Endothelial cell of umbilical vein (primary cell): Measurements from ENCODE around the gene UBE2G1. TPM values are rescaled to one million over a fixed set of nuclear protein-coding genes. Genes with fewer than 3 reads are reported as not detected.

Source experiments
- BruUV-seq: library from RNA; stranded (reverse); fragments of 400-500 nt; replicated peaks from 2 replicates; lab custom pipeline; 2021; lab: Mats Ljungman, UMichigan
- CTCF ChIA-PET: fragments of 300-600, 350-600 bp; sonication (Branson Sonifier 250); formaldehyde crosslinking; loops from one replicate; lab custom pipeline; 2021; ENCODE audit warnings: antibody characterized with exemption, inconsistent platforms; lab: Charles Lee
- POLR2A ChIA-PET: fragments of 300-600, 350-600 bp; sonication (Branson Sonifier 250); formaldehyde crosslinking; loops from one replicate; lab custom pipeline; 2021; ENCODE audit warnings: antibody characterized with exemption, inconsistent platforms; lab: Charles Lee
- DNase-seq: peaks from one replicate; pipeline ENCODE4 v3.0.0-alpha.2; 2011; ENCODE audit warnings: low read depth, low spot score
- FAIRE-seq: peaks from 2 replicates; lab custom pipeline; 2011; peaks lifted over from hg19 to GRCh38; lab: Jason Lieb, UNC
- H2AFZ ChIP-seq: 2 replicates; pipeline ENCODE4 v1.6.0; 2012; ENCODE audit warnings: low read depth, low read length, control low read depth, inconsistent platforms
- H3K27ac ChIP-seq: 2 replicates; pipeline ENCODE4 v1.5.1; 2011; ENCODE audit warnings: low read depth, mild to moderate bottlenecking, control low read depth, low read length, moderate library complexity; ENCODE audit not compliant: insufficient read depth
- H3K27me3 ChIP-seq, 2 experiments: 2 replicates each; pipeline versions ENCODE4 v1.6.0 to v1.6.1; 2011; ENCODE audit warnings: low read length in 2 of 2, mixed read lengths in 1 of 2; ENCODE audit not compliant: control insufficient read depth in 2 of 2, insufficient read depth in 2 of 2
- H3K36me3 ChIP-seq, 2 experiments: 2 replicates in 1 of 2; 3 replicates in 1 of 2; pipeline ENCODE4 v1.5.1; 2011; ENCODE audit warnings: low read length in 2 of 2, mild to moderate bottlenecking in 1 of 2, moderate library complexity in 1 of 2; ENCODE audit not compliant: control insufficient read depth in 2 of 2, insufficient read depth in 2 of 2; ENCODE audit errors: extremely low read depth in 1 of 2
- H3K4me1 ChIP-seq: 3 replicates; pipeline ENCODE4 v1.5.1; 2011; ENCODE audit warnings: mild to moderate bottlenecking, low read length; ENCODE audit not compliant: control insufficient read depth, insufficient read depth; ENCODE audit errors: extremely low read depth
- H3K4me2 ChIP-seq: 2 replicates; pipeline ENCODE4 v1.6.1; 2011; ENCODE audit warnings: low read length, control low read depth, mixed read lengths; ENCODE audit not compliant: insufficient read depth
- H3K4me3 ChIP-seq, 3 experiments: fragments of 200-600 bp in 1 of 3; sonication (generic), shearing (Covaris generic) in 1 of 3; replicated peaks in 1 of 3; 2 replicates each; pipeline ENCODE4 v1.5.1; 2011 to 2016; ENCODE audit warnings: control low read depth in 3 of 3, low read length in 3 of 3, mild to moderate bottlenecking in 2 of 3, inconsistent platforms in 1 of 3, low read depth in 1 of 3, moderate library complexity in 1 of 3; ENCODE audit not compliant: insufficient read depth in 1 of 3
- H3K79me2 ChIP-seq: 2 replicates; pipeline ENCODE4 v1.6.0; 2012; ENCODE audit warnings: low read length, inconsistent platforms; ENCODE audit not compliant: control insufficient read depth, insufficient read depth
- H3K9ac ChIP-seq: replicated peaks from 2 replicates; pipeline ENCODE3; 2011; ENCODE audit warnings: low read length, control low read depth; ENCODE audit not compliant: insufficient read depth; ENCODE audit errors: extremely low read depth
- H3K9me1 ChIP-seq: replicated peaks from 3 replicates; pipeline ENCODE4 v1.6.0; 2011; ENCODE audit warnings: mild to moderate bottlenecking, low read length; ENCODE audit not compliant: control insufficient read depth, insufficient read depth; ENCODE audit errors: extremely low read depth
- H3K9me3 ChIP-seq: replicated peaks from 2 replicates; pipeline ENCODE4 v1.5.1; 2012; ENCODE audit warnings: low read length, inconsistent platforms; ENCODE audit not compliant: control insufficient read depth, insufficient read depth
- H4K20me1 ChIP-seq: replicated peaks from 2 replicates; pipeline ENCODE3; 2011; ENCODE audit warnings: mild to moderate bottlenecking, low read length; ENCODE audit not compliant: control insufficient read depth, insufficient read depth; ENCODE audit errors: extremely low read depth
- EZH2 ChIP-seq: IDR thresholded peaks from 2 replicates; pipeline ENCODE4 v1.6.1; 2012; ENCODE audit warnings: borderline replicate concordance, low read depth, mild to moderate bottlenecking, moderate library complexity, low read length, inconsistent platforms; ENCODE audit not compliant: severe bottlenecking
- FOS ChIP-seq: IDR thresholded peaks from 2 replicates; pipeline ENCODE4 v1.6.1; 2011; ENCODE audit warnings: mild to moderate bottlenecking, low read length, moderate library complexity, borderline replicate concordance; ENCODE audit not compliant: insufficient read depth
- GATA2 ChIP-seq: IDR thresholded peaks from 2 replicates; pipeline ENCODE4 v1.7.0; 2011; ENCODE audit warnings: low read depth, mild to moderate bottlenecking, moderate library complexity, mixed read lengths, low read length; ENCODE audit not compliant: insufficient read length, insufficient read depth
- JUN ChIP-seq: IDR thresholded peaks from 2 replicates; pipeline ENCODE4 v1.6.1; 2011; ENCODE audit warnings: borderline replicate concordance, low read depth; ENCODE audit not compliant: insufficient read length, insufficient read depth
- MYC ChIP-seq: IDR thresholded peaks from one replicate; pipeline ENCODE4 v1.6.1; 2011; ENCODE audit warnings: mild to moderate bottlenecking, low read depth, low read length
- POLR2A ChIP-seq: IDR thresholded peaks from 2 replicates; pipeline ENCODE4 v1.6.1; 2012; ENCODE audit warnings: low read depth, mild to moderate bottlenecking, control low read depth, low read length
- POLR2AphosphoS5 ChIP-seq: IDR thresholded peaks from 2 replicates; pipeline ENCODE4 v1.6.1; 2012; ENCODE audit warnings: low read depth, mild to moderate bottlenecking, control low read depth, low read length, moderate library complexity; ENCODE audit not compliant: insufficient read depth
- dilution Hi-C: fragments of 300-500 bp; cut with MboI; formaldehyde crosslinking; loops from one replicate; pipeline ENCODE4 v1.15.0; 2019; ENCODE audit warnings: low sequenced_read_pairs; ENCODE audit not compliant: extremely low pct_ligation_motif_present
- intact Hi-C: fragments of 100-400 bp; cut with micrococcal nuclease; formaldehyde crosslinking; loops from one replicate; pipeline ENCODE4 v1.10.0; 2022
- polyA plus RNA-seq, 4 experiments: library from polyadenylated mRNA; depleted of rRNA in 3 of 4; stranded (reverse) in 3 of 4; unstranded in 1 of 4; fragments of >200 nt; gene quantifications; 2 replicates each; pipeline versions ENCODE4 v1.2.1 to v1.2.3, GENCODE V29; 2011 to 2012; ENCODE audit warnings: missing spikeins in 1 of 4
- total RNA-seq: library from RNA; stranded (reverse); gene quantifications from 2 replicates; pipeline ENCODE4 v1.2.3, GENCODE V29; 2021
- TF ChIP-seq, protein P1 (sequence below), 2 donors: IDR thresholded peaks; 1 replicate in 1 of 2; 2 replicates in 1 of 2; pipeline ENCODE4 v1.5.1; 2011; ENCODE audit warnings: low read length in 2 of 2, mild to moderate bottlenecking in 2 of 2, moderate library complexity in 2 of 2, control low read depth in 1 of 2, inconsistent platforms in 1 of 2, low read depth in 1 of 2; ENCODE audit not compliant: insufficient read depth in 1 of 2; ENCODE audit errors: extremely low read depth in 1 of 2
- TF ChIP-seq, protein P2 (sequence below): IDR thresholded peaks from 2 replicates; pipeline ENCODE4 v1.6.1; 2011; ENCODE audit not compliant: insufficient read depth, insufficient read length

Gene UBE2G1
- total and polyA plus RNA-seq, 2 donors (not counting 3 experiments of a cell fraction or from before 2014, with no cell fraction given): 29.2 to 79.6 TPM

DNA sequence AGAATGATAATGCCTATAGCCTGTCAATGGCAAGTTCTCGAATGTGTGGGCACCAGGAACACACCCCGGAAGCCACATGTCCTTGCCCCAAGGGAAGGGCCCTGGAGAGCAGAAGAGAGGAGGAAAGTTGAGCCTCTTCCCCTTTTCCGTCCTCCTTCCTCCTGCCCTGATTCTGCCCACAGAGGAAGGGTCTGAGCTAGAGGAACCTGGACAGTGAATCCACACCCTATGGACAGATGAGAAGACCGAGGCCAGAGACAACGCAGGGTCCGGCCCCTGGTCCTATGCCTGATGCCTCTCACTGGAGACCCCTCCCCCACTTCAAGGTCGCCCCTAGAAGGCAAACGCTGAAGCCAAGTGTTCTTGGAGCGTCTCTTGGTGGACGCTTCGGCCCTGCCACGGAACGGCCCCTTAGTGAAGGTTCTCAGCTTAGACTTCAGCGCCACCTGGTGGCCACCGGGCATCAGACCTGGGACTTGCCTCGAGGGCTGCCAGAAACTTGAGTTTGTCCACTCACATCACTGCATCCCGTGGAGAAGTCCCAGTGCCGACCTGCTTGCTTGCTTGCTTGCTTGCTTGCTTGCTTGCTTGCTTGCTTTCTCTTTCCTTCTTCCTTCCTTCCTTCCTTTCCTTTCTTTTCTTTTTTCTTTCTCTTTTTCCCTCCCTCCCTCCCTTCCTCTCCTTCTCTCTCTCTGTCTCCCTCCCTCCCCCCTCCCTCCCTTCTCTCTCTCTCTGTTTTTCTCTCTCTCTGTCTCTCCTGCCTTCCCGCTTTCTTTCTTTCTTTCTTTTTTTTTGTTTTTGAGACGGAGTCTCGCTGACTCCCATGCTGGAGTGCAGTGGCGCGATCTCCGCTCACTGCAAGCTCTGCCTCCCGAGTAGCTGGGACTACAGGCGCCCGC lies 46.7 kb upstream of the UBE2G1 start:
- Histone ChIP-seq H3K9ac (no peak overlapping the region), H3K27me3 (no peaks in the 10 kb centered on the region), H3K4me1 (no peaks in the 10 kb centered on the region), H2AFZ (peak overlapping the region; percentile 74), H3K9me1 (no peaks in the 10 kb centered on the region), H4K20me1 (no peaks in the 10 kb centered on the region), H3K27ac (no peak overlapping the region), H3K9me3 (no peaks in the 10 kb centered on the region), H3K4me3 (no peak overlapping the region), H3K36me3 (no peaks in the 10 kb centered on the region), H3K79me2 (no peaks in the 10 kb centered on the region), H3K4me2 (no peak overlapping the region)
- POLR2A ChIA-PET: interaction anchor here (0.6 kb wide), 2 partner anchors 225 to 270 kb away, joined by 4 to 8 read pairs; no protein-coding TSS in a partner anchor
- dilution Hi-C loops: no loop called here
- peak; percentile 96 for FAIRE-seq
- intact Hi-C loops: loop anchor here (1.0 to 10.0 kb wide), 3 partner anchors 118 to 213 kb away; no protein-coding TSS in a partner anchor
- BruUV-seq: no TSS peak
- TF ChIP-seq EZH2: no peak
- TF ChIP-seq, protein P1, sequence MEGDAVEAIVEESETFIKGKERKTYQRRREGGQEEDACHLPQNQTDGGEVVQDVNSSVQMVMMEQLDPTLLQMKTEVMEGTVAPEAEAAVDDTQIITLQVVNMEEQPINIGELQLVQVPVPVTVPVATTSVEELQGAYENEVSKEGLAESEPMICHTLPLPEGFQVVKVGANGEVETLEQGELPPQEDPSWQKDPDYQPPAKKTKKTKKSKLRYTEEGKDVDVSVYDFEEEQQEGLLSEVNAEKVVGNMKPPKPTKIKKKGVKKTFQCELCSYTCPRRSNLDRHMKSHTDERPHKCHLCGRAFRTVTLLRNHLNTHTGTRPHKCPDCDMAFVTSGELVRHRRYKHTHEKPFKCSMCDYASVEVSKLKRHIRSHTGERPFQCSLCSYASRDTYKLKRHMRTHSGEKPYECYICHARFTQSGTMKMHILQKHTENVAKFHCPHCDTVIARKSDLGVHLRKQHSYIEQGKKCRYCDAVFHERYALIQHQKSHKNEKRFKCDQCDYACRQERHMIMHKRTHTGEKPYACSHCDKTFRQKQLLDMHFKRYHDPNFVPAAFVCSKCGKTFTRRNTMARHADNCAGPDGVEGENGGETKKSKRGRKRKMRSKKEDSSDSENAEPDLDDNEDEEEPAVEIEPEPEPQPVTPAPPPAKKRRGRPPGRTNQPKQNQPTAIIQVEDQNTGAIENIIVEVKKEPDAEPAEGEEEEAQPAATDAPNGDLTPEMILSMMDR (IDR thresholded peaks at IDR 0.05; ENCODE audit: extremely low read depth in 1 of 2, insufficient read depth in 1 of 2, low read depth in 1 of 2, low read length in 2 of 2): peak; percentile 84 to 95
- DNase-seq: peak; percentile 85
- CTCF ChIA-PET: interaction anchor here (0.6 to 7.4 kb wide), 28 partner anchors 10 to 338 kb away, joined by 3 to 160 read pairs (median 4); partner anchors contain the start of gene SPNS3

DNA sequence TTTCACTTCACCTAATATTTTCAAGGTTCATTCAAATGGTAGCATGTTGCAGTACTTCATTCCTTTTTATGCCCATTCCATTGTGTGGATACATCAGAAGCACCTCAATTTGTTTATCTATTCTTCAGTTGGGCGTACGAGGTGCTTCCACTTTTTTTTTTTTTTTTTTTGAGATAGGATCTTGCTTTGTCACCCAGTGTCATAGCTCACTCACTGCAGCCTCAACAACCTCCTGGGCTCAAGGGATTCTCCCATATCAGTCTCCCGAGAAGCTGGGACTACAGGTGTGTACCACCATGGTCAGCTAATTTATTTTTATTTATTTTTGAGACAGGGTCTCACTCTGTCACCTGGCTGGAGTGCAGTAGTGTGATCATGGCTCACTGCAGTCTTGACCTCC lies 44.7 kb upstream of the UBE2G1 start:
- Histone ChIP-seq H3K9me3 (no peaks in the 10 kb centered on the region), H3K27ac (no peak overlapping the region), H3K4me1 (no peaks in the 10 kb centered on the region), H2AFZ (no peak overlapping the region), H3K27me3 (no peaks in the 10 kb centered on the region), H3K9ac (no peak overlapping the region), H3K4me3 (no peak overlapping the region), H4K20me1 (no peaks in the 10 kb centered on the region), H3K9me1 (no peaks in the 10 kb centered on the region), H3K4me2 (no peak overlapping the region), H3K36me3 (no peaks in the 10 kb centered on the region), H3K79me2 (no peaks in the 10 kb centered on the region)
- ChIA-PET POLR2A (no interaction called here), CTCF (interaction anchor here (0.7 to 7.4 kb wide), 4 partner anchors 9 to 211 kb away, joined by 3 to 160 read pairs (median 78); no protein-coding TSS in a partner anchor)
- intact Hi-C loops: loop anchor here (10.0 kb wide), 1 partner anchor 116 kb away; no protein-coding TSS in a partner anchor
- FAIRE-seq (no peak), DNase-seq (no peak)
- no TSS peak for BruUV-seq
- TF ChIP-seq GATA2 (no peak), MYC (no peak), POLR2A (no peak), POLR2AphosphoS5 (no peak), JUN (no peak), FOS (no peak), EZH2 (no peak)
- TF ChIP-seq, protein P2, sequence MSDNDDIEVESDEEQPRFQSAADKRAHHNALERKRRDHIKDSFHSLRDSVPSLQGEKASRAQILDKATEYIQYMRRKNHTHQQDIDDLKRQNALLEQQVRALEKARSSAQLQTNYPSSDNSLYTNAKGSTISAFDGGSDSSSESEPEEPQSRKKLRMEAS: no peak
- TF ChIP-seq, protein P1 (IDR thresholded peaks at IDR 0.05; ENCODE audit: extremely low read depth in 1 of 2, insufficient read depth in 1 of 2, low read depth in 1 of 2, low read length in 2 of 2): no peak
- dilution Hi-C loops: no loop called here
